ENCODE data around the gene SPATA9.
"Not testable (repeated sequence)": the region's sequence is repeated elsewhere in the genome, so short reads cannot be mapped to it uniquely, and the experiment has no call there.

Gene SPATA9

GRCh38 chr5:95672641-95673040, 10.2 kb downstream of the SPATA9 start:
- no peak for DNase-seq

GRCh38 chr5:95671826-95672225, 11.0 kb downstream of the SPATA9 start:
- DNase-seq = no peak

GRCh38 chr5:95670568-95670967, 12.2 kb downstream of the SPATA9 start:
- DNase-seq = no peak

GRCh38 chr5:95669985-95670384, 12.8 kb downstream of the SPATA9 start:
- no peak for DNase-seq

GRCh38 chr5:95669540-95669939, 13.3 kb downstream of the SPATA9 start:
- DNase-seq = no peak

- no peak for DNase-seq
Measured at GRCh38 chr5:95668728-95669127, 14.1 kb downstream of the SPATA9 start.

GRCh38 chr5:95668216-95668615, 14.6 kb downstream of the SPATA9 start:
- DNase-seq = no peak

- no peak for DNase-seq
Measured at GRCh38 chr5:95667678-95668077, 15.1 kb downstream of the SPATA9 start.

- no peak for DNase-seq
Measured at GRCh38 chr5:95667061-95667618, 15.7 kb downstream of the SPATA9 start.

GRCh38 chr5:95664204-95664786, 18.5 kb downstream of the SPATA9 start:
- no peak for DNase-seq

GRCh38 chr5:95662946-95663345, 19.8 kb downstream of the SPATA9 start:
- DNase-seq = no peak

- no peak for DNase-seq
Measured at GRCh38 chr5:95660060-95660459, 22.7 kb downstream of the SPATA9 start.

GRCh38 chr5:95655575-95655974, 27.2 kb downstream of the SPATA9 start:
- no peak for DNase-seq

GRCh38 chr5:95654196-95654595, 28.6 kb downstream of the SPATA9 start:
- no peak for DNase-seq

- no peak for DNase-seq
Measured at GRCh38 chr5:95652849-95653248, 29.9 kb downstream of the SPATA9 start.

- DNase-seq = no peak
Measured at GRCh38 chr5:95649842-95650620, 32.8 kb downstream of the SPATA9 start.

- DNase-seq = no peak
Measured at GRCh38 chr5:95649274-95649673, 33.5 kb downstream of the SPATA9 start.

- DNase-seq = no peak
Measured at GRCh38 chr5:95647886-95648860, 34.6 kb downstream of the SPATA9 start.

GRCh38 chr5:95646569-95647431, 36.0 kb downstream of the SPATA9 start, which contains the start of gene RFESD:
Gene RFESD, plus strand, starts transcription at chr5:95646777. Its CDS starts 5,495 bp downstream, at chr5:95652272.
- peak; percentile 78 for DNase-seq

GRCh38 chr5:95646226-95646568, 36.6 kb downstream of the SPATA9 start:
- not testable (repeated sequence) for DNase-seq

- DNase-seq = peak; percentile 6
Measured at GRCh38 chr5:95644351-95645042, 38.3 kb downstream of the SPATA9 start.
